ENCODE measurements around the gene COQ7. TPM values are rescaled to one million over a fixed set of nuclear protein-coding genes. Genes with fewer than 3 reads are reported as not detected.

The COQ7 gene
- total and polyA plus RNA-seq, 8 donors = 15.1 to 32.0 (median 28.5) TPM

DNA sequence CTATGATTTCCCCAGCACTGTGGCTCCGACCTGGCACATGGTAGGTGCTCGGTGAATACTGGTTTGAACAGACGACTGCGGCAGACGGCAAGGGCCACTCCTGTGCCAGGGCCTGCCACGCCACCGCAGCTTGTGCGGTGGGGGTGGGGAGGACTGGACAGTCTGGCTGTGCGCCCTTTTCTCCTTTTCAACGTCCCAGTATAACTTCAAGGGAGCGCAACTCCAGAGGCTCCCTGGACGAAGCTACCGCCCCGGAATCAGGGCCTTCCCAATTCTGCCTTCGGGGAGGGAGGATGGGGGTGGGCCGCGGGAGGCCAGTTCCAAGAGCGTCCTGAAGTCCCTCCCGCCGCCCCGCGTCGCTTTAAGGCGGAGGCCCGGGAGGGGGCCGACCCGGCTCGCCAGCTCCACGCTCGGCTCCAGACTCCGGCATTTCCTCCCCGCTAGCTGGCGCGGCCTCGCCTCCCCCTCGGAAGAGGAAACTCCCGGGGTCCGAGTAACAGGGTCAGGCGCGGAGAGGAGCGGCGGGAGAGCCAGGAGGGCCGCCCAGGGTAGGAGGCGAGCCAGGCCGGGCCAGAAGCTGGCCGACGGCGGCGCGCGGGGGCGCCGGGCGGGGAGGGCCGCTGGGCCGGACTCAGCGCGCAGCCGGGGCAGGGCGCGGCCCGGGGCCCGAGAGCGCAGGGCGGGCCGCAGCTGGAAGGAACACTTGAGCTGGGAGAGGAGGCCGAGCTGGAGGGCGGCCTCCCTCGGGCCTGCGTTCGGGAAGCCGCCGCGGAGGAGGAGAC is 46.4 kb downstream of the COQ7 start, which contains the start of gene ITPRIPL2:
Gene ITPRIPL2 (plus strand): TSS at position 388 of the 782 bp plus-strand sequence. CDS start 498 bp downstream, outside the sequence.
- Histone ChIP-seq H3K4me1 (peaks cover 46 to 56% of the 10 kb centered on the region in 2 donors), H3K9me3 (no peaks in the 10 kb centered on the region), H3K36me3 (peaks cover 0 to 20% of the 10 kb centered on the region in 2 donors), H3K27ac (peak within 1 kb of the TSS; percentile 91 to 97), H3K27me3 (peaks cover 0 to 13% of the 10 kb centered on the region in 2 donors), H3K4me3 (peak within 1 kb of the TSS; percentile 81 to 82)
- intact Hi-C loops (cut with DNase I) = no loop called here
- peak; percentile 89 for ATAC-seq
- TF ChIP-seq, protein P1, sequence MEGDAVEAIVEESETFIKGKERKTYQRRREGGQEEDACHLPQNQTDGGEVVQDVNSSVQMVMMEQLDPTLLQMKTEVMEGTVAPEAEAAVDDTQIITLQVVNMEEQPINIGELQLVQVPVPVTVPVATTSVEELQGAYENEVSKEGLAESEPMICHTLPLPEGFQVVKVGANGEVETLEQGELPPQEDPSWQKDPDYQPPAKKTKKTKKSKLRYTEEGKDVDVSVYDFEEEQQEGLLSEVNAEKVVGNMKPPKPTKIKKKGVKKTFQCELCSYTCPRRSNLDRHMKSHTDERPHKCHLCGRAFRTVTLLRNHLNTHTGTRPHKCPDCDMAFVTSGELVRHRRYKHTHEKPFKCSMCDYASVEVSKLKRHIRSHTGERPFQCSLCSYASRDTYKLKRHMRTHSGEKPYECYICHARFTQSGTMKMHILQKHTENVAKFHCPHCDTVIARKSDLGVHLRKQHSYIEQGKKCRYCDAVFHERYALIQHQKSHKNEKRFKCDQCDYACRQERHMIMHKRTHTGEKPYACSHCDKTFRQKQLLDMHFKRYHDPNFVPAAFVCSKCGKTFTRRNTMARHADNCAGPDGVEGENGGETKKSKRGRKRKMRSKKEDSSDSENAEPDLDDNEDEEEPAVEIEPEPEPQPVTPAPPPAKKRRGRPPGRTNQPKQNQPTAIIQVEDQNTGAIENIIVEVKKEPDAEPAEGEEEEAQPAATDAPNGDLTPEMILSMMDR (IDR thresholded peaks at IDR 0.05) = no peak
- peak; percentile 88 to 96 (median 92) for DNase-seq

DNA sequence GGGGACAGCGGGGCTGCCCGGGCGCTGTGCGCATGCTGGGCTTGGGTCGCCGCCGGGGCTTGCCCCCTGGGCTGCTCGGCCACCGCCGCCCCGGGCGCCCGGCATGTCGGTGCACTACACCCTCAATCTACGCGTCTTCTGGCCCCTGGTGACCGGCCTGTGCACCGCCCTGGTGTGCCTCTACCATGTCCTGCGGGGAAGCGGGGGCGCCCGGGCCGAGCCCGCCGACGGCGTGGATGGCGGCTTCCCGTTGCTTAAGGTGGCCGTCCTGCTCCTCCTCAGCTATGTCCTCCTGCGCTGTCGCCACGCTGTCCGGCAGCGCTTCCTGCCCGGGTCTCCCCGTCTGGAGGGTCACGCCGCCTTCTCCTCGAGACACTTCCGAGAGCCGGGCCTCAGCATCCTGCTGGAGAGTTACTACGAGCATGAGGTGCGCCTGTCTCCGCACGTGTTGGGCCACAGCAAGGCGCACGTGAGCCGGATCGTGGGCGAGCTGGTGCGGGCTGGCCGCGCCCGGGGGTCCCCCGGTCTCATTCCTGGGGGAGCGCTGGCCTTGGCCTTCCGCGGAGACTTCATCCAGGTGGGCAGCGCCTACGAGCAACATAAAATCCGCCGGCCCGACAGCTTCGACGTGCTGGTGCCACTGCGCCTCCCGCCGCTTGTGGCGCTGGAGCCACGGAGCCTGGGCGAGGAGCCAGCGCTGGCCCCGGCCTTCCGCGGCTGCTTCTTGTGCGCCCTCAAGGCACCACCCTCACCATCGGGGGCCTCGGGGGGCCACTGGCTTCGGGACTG is 47.1 kb downstream of the COQ7 start:
- Histone ChIP-seq H3K4me3 (peak overlapping the region; percentile 81 to 82), H3K9me3 (no peaks in the 10 kb centered on the region), H3K36me3 (peaks cover 0 to 20% of the 10 kb centered on the region in 2 donors), H3K4me1 (peaks cover 51 to 64% of the 10 kb centered on the region in 2 donors), H3K27me3 (peaks cover 0 to 13% of the 10 kb centered on the region in 2 donors), H3K27ac (peak overlapping the region; percentile 91 to 97)
- TF ChIP-seq, protein P1 (IDR thresholded peaks at IDR 0.05) = peak in 1 of 2 donors; percentile 54
- ATAC-seq (peak; percentile 30), DNase-seq (peak; percentile 67 to 85 (median 72))
- intact Hi-C loops (cut with DNase I) = no loop called here

DNA sequence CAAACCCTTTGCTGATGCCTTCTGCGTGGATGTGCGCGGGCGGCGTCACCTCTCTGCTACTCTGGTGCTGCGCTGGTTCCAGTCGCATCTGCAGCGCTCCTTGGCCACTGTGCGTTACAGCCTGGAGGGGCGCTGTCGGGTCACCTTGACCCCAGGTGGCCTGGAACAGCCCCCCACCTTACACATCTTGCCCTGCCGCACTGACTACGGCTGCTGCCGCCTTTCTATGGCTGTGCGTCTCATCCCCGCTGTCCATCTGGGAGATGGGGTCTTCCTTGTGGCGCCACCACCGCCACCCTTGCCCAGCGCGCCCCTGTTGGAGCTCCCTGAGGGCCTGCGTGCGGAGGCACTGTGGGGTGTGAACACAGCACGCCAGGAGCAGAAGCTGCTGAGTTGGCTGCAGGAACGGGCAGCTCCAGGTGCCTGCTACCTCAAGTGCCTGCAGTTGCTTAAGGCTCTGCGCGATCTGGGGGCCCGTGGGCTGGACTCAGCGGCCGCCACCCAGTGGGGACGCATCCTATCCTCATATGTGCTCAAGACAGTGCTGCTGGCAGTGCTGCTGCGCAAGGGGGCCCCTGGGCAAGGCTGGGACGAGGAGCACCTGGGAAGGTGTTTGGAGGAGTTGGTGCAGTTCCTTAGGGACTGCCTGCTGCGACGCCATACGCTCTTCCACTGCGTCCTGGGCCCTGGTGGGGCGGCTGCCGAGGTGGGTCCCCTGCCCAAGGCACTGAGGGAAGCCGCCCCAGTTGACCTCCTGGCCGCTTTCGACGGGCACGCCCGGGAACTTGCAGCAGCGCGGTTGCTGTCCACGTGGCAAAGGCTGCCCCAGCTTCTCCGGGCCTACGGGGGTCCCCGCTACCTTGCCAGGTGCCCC is 48.0 kb downstream of the COQ7 start:
- H3K4me1 ChIP-seq = peaks cover 57 to 72% of the 10 kb centered on the region in 2 donors
- intact Hi-C loops (cut with DNase I) = no loop called here
- peaks cover 0 to 13% of the 10 kb centered on the region in 2 donors for H3K27me3 ChIP-seq
- TF ChIP-seq, protein P1 (IDR thresholded peaks at IDR 0.05) = peak in 1 of 2 donors; percentile 23
- H3K36me3 ChIP-seq = peaks cover 0 to 26% of the 10 kb centered on the region in 2 donors
- peak overlapping the region; percentile 81 to 82 for H3K4me3 ChIP-seq
- DNase-seq = peak in 2 of 4 donors; percentile 39 to 76
- H3K27ac ChIP-seq = peak overlapping the region; percentile 91 to 97
- no peaks in the 10 kb centered on the region for H3K9me3 ChIP-seq
- no peak for ATAC-seq

DNA sequence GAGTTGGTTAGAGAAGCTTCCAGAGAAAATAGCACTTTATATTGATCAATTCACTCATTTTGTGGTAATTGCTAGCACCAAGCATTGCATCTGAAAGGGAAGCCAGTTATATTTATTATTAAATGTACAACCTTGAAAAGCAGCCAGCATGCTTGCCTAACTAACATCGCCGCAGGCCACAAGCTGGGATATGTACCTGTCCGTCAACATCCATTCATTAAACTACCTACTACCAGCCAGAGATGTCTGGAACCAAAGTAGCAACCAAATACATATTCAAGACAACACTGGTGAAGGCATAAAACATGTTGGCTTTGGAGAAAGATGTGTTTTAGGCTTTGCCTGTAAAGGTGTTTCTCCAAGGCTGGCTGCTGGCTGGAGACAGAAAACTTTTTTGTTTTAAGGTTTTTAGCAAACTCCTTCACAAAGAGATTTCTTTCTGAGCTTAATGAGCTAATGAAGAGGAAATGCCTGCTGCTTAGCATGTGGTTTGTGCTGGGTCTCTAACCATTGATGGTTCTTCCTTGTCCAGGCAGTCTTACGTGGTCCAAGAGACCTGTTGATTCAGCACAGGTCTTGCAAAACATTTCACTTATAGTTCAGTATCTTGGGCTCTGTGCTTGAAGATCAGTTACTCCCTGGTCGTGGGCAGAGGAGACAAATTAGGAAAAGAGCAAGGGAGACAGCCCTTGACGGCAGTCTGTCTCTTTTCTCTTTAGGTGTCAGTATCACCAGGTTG is 49.5 kb downstream of the COQ7 start:
- H3K9me3 ChIP-seq = no peaks in the 10 kb centered on the region
- TF ChIP-seq, protein P1 (IDR thresholded peaks at IDR 0.05) = no peak
- ATAC-seq (no peak), DNase-seq (no peak)
- H3K27ac ChIP-seq = peak overlapping the region; percentile 91
- peaks cover 0 to 30% of the 10 kb centered on the region in 2 donors for H3K36me3 ChIP-seq
- peak overlapping the region in 1 of 2 donors; percentile 82 for H3K4me3 ChIP-seq
- peaks cover 57 to 86% of the 10 kb centered on the region in 2 donors for H3K4me1 ChIP-seq
- intact Hi-C loops (cut with DNase I) = no loop called here
- peaks cover 0 to 13% of the 10 kb centered on the region in 2 donors for H3K27me3 ChIP-seq
